AG10803 (cell line): Measurements from ENCODE around the gene WWOX.

Source experiments
- DNase-seq: peaks from one replicate; pipeline ENCODE4 v3.0.0; 2010; ENCODE audit warnings: low read depth
- H3K4me3 ChIP-seq: 2 replicates; pipeline ENCODE4 v1.5.1; 2011; ENCODE audit warnings: mild to moderate bottlenecking, low read length, control low read depth
- TF ChIP-seq, protein P1 (sequence below): conservative IDR thresholded peaks from 2 replicates; pipeline ENCODE4 v1.5.1; 2011; ENCODE audit warnings: mild to moderate bottlenecking, low read length, control low read depth, inconsistent platforms

WWOX gene

GRCh38 chr16:78291604-78292003 lies 192.2 kb downstream of the WWOX start:
- no peak for DNase-seq
- TF ChIP-seq, protein P1, sequence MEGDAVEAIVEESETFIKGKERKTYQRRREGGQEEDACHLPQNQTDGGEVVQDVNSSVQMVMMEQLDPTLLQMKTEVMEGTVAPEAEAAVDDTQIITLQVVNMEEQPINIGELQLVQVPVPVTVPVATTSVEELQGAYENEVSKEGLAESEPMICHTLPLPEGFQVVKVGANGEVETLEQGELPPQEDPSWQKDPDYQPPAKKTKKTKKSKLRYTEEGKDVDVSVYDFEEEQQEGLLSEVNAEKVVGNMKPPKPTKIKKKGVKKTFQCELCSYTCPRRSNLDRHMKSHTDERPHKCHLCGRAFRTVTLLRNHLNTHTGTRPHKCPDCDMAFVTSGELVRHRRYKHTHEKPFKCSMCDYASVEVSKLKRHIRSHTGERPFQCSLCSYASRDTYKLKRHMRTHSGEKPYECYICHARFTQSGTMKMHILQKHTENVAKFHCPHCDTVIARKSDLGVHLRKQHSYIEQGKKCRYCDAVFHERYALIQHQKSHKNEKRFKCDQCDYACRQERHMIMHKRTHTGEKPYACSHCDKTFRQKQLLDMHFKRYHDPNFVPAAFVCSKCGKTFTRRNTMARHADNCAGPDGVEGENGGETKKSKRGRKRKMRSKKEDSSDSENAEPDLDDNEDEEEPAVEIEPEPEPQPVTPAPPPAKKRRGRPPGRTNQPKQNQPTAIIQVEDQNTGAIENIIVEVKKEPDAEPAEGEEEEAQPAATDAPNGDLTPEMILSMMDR = no peak
- no peak overlapping the region for H3K4me3 ChIP-seq

GRCh38 chr16:78292086-78292843 lies 192.8 kb downstream of the WWOX start:
- DNase-seq = no peak
- no peak overlapping the region for H3K4me3 ChIP-seq
- TF ChIP-seq, protein P1 = no peak

- no peak for DNase-seq
- no peak overlapping the region for H3K4me3 ChIP-seq
- TF ChIP-seq, protein P1 = no peak
These were observed 193.5 kb downstream of the WWOX start for GRCh38 chr16:78292844-78293380.

GRCh38 chr16:78294538-78295225 lies 195.2 kb downstream of the WWOX start:
- TF ChIP-seq, protein P1 = no peak

DNA sequence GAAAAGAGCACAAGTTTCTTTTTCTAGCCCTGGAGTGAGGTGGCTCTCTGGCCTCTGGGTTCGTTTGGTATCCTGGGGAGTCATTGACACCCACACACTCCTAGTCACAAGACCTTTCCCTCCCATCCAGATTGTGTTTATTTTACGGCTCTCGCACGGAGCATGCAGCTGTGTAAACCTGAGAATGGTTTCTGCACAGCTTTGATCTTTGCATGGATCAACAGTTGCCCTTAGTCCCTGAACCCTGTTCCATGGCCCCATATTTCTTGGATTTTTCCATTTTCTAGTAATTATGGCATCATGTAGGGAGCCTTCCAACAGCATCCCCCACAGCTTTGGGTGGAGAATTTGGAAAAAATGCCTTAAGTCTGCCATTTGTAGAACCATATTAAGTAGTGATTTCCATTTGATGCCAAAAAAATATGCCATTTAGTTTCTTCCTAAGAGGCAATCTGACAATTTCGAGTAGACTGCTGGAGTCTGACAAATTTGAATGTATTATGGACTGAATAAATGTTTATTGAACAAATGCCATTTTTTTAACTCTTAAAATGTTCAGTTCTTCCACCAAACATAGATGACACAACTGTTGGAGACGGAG lies 197.7 kb downstream of the WWOX start:
- H3K4me3 ChIP-seq = no peak overlapping the region
- TF ChIP-seq, protein P1 = no peak
- no peak for DNase-seq

More at GRCh38 chr16:78294538-78295225, 195.2 kb downstream of the WWOX start:
- no peak for DNase-seq
- H3K4me3 ChIP-seq = no peak overlapping the region

GRCh38 chr16:78298986-78299385 lies 199.5 kb downstream of the WWOX start:
- H3K4me3 ChIP-seq = no peak overlapping the region
- DNase-seq = no peak
- TF ChIP-seq, protein P1 = no peak
